A549 treated with GW870086 at 1 μM for 4 hours (cell line): ENCODE data around the gene ITPKB. TPM values are rescaled to one million over a fixed set of nuclear protein-coding genes. Genes with fewer than 3 reads are reported as not detected.

Experiments
- total RNA-seq: library from RNA; stranded (reverse); fragments of 200-300 nt; extraction: Qiagen RNA extraction; gene quantifications from 5 replicates; pipeline ENCODE4 v1.2.3, GENCODE V29; 2022; ENCODE audit warnings: low read depth

Gene ITPKB
- total RNA-seq: 1.8 to 2.9 TPM (median 2.7 TPM) in 5 replicates

GRCh38 chr1:226738995-226739695 is at the start of gene ITPKB:
Gene ITPKB (minus strand): TSS chr1:226739282. CDS start chr1:226737458, 1,824 bp downstream.

Other genes with a start within 250 kb of the ITPKB start
- not detected in 5 replicates for gene STUM, start 190.5 kb downstream of the ITPKB start, total RNA-seq
- 26.9 to 31.3 TPM (median 28.2 TPM) in 5 replicates for gene PSEN2, start 131.3 kb upstream of the ITPKB start, total RNA-seq
- 15.5 to 17.6 TPM (median 17.2 TPM) in 5 replicates for gene COQ8A, start 201.0 kb upstream of the ITPKB start, total RNA-seq